ENCODE measurements around the gene CEP89.
"Not testable (repeated sequence)": the region's sequence is repeated elsewhere in the genome, so short reads cannot be mapped to it uniquely, and the experiment has no call there.

CEP89 gene

DNA sequence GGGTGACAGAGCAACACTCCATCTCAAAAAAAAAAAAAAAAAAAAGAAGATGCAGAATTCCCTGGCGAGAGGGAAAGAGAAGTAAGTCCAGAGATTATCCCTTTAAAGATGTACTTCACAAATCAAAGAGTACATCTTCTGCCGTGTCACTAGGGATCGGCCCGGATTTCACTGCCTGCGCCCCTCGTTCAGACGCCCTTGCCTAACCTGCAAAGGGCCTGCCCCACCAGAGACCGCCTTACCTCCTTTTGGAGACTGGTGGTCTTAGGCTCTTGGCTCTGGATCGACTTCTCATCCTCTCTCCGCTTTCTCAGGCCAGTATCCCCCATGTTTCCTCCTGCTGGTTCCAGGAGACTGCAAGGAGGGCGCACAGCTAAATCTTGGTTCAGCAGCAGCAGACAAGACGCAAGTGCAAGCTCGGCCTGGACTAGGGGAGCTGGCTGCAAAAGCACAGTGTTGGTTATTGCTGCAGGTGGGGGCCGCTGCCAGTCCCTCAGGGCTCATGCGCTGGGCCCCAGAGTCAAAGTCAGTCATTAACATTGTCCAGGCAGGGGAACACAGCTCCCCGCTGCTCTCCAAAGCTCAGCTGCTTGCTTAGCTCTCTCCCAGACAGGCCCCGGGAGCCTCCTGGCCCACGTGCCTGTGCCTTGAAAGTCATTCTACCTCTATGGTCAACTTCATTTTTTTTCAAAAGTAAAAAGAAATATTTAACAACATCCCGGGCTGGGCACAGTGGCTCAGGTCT lies 103.4 kb downstream of the CEP89 start:
- no peak for DNase-seq

DNA sequence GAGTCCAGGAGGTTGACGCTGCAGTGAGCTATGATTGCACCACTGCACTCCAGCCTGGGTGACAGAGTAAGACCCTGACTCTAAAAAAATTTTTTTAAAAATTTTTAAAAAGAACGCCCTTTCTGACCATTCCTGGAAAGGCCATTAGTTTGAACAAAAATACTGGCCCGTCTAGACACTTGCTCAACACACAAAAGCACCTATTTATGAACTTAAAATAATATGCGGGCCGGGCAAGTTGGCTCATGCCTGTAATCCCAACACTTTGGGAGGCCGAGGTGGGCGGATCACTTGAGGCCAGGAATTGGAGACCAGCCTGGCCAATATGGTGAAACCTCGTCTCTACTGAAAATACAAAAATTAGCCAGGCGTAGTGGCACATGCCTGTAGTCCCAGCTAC lies 104.3 kb downstream of the CEP89 start:
- not testable (repeated sequence) for DNase-seq

DNA sequence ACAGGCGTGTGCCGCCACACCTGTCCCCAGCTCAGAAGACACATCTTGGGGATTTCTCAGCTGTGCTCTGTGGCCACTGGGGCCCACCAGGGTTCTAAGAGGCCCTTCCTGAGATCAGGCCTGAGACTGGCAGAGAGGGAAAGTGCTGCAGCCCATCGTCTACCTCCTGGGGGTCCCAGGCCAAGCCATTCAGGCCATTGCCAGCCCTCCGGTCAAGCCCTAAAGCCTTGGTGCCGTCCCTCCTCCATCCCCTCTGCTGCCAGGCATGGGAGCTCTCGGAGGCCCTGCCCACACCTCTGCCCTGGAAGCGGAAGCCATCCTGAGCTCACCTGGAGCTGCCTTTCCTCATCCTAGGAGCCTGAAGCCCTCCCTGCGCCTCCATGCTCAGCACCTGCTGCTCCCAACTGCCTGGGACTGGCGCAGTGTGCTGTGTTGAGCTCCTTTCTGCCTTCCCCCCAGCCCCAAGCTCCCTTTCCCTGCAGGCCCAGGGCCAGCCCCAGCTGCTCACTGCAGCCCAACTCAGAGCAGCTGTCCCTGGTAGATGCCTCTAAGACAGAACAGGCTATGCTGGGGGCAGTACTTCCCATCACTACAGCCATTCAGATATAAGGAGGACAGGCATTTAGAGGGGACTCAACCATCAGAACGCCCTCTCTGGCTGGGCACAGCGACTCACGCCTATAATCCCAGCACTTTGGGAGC lies 105.0 kb downstream of the CEP89 start:
- DNase-seq: no peak

DNA sequence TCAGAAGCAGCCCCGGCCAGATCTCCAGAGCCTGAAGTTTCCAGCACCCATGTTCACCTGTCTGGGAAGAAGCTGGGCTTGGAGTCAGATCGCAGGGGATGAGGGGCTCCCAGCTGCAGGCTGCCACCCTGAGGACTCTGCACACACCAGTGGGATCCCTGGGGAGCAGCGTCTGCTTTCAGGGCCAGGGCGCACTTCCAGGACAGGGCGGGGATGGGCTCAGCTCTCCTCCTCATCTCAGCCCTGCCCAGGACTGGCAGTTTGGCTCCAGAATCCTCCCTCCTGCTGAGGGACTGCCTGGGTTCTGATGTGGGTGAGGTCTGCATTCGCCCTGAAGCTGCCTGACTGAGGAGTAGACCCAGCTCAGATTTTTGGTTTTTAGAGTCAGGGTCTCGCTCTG lies 105.7 kb downstream of the CEP89 start:
- DNase-seq: no peak

DNA sequence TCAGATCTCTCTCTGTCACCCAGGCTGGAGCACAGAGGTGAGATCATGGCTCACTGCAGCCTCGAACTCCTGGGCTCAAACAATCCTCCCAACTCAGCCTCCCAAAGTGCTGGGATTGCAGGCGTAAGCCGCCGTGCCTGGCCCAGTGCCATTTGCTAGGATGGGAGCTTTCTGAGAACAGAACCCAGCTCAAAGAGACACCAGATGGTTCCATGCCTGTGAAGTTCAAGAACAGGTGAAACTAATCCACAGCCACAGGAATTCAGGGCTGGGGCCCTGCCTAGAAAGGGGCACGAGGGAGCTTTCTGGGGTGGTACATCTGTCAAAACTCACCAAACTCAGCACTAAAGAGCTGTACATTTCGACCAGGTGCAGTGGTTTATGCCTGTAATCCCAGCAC lies 106.4 kb downstream of the CEP89 start:
- no peak for DNase-seq

DNA sequence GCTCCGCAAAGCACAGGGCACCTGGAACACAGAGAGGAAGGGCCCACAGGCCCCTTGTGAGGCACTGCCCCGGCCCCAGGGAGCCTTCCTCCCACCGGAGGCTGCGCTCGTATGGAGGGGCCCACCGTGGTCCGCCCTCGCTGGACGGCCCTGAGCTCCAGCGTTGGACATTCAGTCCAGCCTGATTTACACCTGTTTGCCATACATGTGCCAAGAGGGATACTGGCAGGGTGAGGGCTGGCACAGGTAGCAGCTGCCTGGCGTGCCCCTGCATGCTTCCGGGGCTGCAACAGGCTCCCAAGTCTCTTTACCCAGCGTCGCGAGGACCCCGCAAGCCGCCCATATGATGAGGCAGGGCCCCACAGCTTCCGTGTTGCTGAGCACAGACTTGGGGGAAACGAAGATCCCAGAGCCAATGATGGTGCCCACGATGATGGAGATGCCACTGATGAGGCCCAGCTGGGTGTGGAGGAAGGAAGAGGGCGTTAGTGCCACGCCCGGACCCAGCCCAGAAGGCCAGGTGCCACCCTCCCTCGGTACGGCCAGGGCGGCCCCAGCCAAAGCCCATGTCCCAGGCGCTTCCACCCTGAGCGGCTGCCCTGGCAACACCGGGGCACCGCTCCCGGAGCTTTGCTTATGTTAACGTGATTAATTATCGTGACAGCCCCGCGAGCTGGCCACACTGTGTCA lies 107.3 kb downstream of the CEP89 start:
- no peak for DNase-seq

DNA sequence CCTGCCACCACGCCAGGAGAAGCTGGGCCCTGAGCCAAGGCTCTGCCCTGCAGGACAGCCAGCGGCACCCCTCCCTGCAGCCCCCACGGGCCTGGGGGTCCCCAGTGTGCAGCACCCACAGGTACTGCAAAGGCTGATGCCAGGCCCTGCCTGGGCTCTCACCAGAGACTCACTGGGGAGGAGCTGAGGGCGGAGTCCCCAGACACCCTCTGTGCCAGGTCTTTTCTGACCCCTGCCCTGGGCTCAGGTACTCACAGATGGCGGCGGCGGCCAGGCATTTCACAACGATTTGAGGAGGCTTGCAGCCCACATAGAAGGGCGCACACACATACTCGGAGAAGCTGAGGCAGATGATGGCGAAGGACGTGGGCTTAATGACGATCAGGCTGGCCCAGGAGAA lies 107.9 kb downstream of the CEP89 start:
- no peak for DNase-seq

DNA sequence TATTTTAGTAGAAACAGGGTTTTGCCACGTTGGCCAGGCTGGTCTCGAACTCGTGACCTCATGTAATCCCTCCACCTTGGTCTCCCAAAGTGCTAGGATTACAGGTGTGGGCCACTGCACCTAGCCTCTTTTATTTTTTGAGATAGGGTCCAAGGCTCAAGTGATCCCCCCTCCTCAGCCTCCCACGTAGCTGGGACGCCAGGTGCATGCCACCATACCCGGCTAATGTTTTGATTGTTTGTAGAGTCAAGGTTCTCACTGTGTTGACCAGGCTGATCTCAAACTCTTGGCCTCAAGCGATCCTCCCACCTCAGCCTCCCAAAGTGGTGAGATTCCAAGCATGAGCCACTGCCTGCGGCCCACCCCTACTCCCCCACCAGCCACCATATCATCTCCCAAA lies 108.5 kb downstream of the CEP89 start:
- no peak for DNase-seq

DNA sequence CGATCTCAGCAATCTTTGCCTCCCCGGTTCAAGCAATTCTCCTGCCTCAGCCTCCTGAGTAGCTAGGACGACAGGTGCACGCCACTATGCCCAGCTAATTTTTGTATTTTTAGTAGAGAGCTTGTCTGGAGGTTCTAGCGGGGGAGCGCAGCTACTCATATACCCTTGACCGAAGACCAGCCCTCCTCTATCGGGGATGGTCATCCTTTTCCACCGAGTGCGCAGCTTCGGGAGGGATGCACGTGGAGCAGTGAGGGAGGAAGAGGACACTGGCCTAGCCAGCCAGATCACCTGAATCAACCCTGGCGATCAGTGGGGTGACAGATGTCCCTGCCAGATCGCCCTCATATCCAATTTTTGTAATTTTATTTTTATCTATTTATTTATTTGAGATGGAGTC lies 109.0 kb downstream of the CEP89 start:
- no peak for DNase-seq

DNA sequence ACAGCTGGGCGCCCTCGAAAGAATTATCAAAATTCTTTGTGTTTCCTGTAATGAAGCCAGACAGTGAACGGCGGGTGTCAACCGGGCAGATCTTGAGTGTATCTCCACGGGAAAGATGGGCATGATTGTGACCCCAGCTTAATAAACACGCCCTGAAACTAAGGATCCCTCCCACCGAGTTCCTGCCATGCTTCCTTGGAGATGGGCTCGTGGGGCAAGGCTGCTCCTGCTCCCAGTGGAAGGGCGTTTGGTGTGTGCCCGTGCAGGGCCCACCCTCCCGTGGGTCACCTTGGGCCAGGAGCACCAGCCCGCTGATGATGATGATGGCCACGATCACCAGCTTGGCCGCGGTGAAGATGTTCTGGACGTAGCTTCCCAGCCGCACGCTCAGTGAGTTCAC lies 109.6 kb downstream of the CEP89 start:
- DNase-seq: no peak

DNA sequence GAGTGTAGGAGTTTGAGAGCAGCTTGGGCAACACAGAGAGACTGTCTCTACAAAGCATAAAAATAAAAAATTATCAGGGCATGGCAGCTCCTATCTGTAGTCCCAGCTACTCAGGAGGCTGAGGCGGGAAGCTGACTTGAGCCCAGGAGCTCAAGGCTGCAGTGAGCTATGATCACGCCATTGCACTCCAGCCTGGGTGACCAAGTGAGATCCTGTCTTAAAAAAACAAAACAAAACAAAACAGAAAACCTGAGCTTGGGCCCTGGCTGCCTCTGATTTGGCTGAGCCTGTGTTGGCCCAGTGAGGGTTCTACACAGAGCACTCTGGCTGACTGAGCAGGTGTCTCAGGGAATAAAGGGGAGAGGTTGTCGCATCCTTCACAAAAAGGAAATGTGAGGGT lies 110.2 kb downstream of the CEP89 start:
- no peak for DNase-seq

DNA sequence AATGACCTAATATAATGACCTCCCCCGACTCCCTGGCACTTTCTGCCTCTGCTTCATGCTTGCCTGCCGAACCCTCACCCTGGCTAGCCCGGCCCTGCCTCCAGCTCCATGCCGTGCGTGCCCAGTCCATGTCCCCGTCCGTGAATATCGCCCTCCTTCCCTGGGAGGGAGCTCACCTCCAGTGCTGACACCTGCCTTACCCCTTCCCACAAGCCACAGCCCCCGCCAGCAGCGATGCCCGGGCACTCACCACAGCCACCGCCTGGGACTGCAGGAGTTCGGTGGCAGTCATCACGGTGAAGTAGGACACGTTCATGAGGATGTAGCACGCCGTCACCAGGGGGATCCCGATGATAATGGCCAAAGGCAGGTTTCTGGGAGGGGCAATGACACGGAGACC lies 112.2 kb downstream of the CEP89 start:
- DNase-seq: no peak

DNA sequence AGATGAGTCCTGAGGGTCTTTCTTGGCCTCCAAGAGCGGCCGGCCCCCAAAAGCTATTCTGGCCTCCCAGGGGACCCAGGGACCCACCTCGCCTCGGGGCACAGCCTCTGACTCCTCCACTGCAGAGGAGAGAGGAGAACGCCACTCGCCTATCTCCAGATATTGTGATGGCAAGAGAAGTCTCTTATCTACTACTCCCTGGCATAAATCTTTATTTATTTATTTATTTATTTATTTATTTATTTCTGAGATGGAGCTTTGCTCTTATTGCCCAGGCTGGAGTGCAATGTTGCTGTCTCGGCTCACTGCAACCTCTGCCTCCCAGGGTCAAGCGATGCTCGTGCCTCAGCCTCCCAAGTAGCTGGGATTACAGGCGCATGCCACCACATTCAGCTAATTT lies 113.2 kb downstream of the CEP89 start:
- DNase-seq: no peak

DNA sequence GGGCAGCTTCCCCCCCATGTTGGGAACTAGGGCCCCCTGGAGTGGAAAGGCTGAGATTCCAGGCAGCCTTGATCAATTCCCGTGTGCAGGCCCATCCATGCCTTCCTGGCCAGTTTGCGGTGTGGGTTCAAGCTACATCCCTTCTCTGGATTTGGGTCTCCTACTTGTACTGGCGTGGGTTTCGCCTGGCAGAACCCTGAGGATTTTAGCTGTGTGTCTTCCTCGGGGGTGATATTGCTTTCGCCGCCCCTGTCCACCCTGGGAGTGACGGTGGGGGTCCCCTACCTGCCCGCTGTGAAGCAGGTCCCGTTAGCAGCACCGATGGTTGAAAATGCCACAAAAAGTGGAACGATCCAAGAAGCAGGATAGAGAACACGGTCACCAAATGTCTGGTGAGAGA lies 113.6 kb downstream of the CEP89 start:
- no peak for DNase-seq

DNA sequence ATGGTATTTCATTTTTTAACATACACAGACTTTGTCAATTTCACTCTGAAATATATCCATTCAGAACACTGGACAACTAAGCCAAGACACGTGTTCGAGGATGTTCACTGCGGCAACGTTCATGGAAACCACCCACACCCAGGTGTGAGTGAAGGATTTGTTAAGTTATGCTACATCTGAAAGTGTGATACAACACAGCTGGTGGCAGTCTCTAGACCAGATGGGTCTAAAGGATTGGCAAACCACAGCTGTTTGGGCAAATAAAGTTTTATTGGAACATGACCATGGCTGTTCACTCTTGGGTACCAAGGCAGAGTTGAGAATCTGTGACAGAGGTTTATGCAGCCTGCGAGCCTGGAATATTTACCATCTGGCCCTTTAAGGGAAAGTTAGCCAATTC lies 114.2 kb downstream of the CEP89 start:
- DNase-seq: no peak

DNA sequence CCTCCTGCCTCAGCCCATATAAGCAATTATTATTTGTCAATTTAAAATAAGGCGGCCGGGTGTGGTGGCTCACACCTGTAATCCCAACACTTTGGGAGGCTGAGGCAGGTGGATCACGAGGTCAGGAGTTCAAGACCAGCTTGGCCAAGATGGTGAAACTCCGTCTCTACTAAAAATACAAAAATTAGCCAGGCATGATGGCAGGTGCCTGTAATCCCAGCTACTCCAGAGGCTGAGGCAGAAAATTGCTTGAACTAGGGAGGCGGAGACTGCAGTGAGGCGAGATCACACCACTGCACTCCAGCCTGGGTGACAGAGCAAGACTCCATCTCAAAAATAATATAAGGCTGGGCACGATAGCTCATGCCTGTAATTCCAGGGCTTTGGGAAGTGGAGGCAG lies 114.9 kb downstream of the CEP89 start:
- DNase-seq: not testable (repeated sequence)

DNA sequence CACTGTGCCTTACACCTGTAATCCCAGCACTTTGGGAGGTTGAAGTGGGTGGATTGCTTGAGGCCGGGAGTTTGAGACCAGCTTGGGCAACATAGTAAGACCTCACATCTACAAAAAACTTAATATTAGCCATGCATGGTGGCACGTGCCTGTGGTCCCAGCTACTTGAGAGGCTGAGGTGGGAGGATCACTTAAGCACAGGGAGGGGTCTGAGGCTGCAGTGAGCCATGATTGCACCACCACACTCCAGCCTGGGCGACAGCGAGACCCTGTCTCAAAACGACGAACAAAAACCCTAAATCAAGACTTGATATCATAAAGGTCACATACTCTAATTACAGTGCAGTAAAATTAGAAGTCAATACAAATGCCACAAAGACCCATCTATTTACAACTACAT lies 119.5 kb downstream of the CEP89 start:
- DNase-seq: no peak

DNA sequence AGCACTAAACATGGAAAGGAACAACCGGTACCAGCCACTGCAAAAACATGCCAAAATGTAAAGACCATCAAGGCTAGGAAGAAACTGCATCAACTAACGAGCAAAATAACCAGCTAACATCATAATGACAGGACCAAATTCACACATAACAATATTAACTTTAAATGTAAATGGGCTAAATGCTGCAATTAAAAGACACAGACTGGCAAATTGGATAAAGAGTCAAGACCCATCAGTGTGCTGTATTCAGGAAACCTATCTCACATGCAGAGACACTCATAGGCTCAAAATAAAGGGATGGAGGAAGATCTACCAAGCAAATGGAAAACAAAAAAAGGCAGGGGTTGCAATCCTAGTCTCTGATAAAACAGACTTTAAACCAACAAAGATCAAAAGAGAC lies 123.7 kb downstream of the CEP89 start:
- DNase-seq: not testable (repeated sequence)

DNA sequence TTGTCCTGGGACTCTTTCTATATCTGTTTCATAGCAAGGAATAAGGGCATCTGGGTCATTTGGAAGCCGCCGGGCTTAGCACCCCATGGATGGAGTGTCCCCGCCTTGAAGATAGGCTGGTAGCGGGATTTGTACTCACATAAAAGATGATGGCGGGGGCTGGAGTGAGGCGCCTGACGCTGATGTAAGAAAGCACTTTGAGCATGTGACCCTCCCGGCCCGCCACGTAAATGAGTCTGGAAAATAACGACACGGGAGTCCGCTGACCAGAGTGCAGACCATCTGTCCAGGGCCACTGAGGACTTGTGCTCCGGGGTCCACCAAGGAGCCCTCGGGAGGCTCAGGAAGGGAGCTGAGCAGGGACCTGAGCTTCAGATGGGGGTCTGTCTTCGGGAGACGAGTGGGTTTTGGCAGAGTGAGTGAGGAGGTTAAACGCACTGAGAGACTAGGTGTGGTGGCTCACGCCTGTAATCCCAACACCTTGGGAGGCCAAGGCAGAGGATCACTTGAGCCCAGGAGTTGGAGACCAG lies 128.0 kb downstream of the CEP89 start:
- DNase-seq: no peak

DNA sequence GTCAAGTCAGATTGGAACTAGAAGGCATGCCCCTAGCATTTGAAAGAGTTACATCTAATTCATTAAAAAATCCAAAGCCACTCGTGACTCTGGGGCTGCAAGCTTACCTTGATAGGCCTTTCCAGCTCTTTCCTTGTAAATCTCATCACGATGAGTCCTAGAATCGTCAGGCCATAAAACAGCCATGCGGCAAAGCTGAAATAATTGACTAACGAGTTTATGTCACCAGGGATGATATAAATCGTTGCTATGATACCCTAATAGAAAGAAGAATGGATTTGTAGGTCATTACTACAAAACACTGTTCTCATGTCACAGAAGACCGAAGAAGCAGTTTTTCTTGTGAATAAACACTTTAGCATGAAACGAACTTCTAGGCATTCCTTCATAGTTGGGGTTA lies 129.7 kb downstream of the CEP89 start:
- no peak for DNase-seq

DNA sequence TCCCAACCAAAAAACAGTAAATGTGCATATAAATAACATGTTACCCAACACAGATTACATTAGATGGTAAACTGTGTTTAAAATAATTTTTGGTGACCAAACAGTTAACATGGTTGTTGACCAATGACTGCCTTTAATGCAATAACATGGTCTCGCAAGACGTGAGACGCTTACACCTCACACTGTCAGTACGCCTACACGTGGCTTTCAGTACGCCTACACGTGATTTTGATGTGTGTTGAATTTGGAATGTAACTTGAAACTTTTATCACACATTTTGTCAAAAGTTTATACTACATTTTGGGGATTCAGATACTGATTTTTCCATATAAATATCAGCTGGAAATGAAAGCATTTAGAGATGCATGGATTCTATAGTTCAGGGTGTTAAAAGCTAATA lies 134.2 kb downstream of the CEP89 start:
- DNase-seq: no peak

DNA sequence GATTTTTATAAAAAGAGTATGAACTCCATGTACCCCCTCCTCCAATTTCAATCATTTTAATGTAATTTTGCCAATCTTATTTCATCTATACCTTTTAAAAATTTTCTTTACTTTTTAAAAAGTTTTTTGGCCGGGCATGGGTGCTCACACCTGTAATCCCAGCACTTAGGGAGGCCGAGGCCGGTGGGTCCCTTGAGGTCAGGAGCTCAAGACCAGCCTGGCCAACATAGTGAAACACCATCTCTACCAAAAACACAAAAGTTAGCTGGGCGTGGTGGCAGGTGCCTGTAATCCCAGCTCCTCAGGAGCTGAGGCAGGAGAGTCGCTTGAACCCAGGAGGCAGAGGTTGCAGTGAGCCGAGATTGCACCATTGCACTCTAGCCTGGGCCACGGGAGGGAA lies 138.4 kb downstream of the CEP89 start:
- not testable (repeated sequence) for DNase-seq

DNA sequence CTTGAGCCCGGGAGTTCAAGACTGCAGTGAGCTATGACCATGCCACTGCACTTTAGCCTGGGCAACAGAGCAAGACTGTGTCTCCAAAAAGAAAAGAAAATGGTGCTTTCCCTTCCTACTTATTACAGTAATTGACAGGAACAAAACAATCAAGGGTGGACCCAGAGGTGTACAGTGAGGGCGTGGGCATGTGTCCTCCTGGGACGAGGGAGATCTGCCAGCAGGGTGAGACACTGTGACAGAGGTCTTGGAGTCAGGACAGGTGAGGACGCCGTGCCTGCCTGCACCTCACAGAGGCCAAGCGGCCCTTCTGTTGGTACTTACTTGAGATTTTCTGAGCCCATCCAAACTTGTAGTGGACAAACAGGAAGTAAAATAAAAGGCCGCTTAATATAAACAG lies 138.9 kb downstream of the CEP89 start:
- not testable (repeated sequence) for DNase-seq

DNA sequence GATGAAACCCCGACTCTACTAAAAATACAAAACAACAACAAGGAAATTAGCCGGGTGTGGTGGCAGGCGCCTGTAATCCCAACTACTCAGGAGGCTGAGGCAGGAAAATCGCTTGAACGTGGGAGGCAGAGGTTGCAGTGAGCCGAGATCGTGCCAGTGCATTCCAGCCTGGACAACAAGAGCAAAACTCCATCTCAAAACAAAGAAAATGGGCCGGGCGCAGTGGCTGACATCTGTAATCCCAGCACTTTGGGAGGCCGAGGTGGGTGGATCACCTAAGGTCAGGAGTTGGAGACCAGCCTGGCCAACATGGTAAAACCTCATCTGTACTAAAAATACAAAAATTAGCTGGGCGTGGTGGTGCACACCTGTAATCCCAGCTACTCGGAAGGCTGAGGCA lies 139.7 kb downstream of the CEP89 start:
- DNase-seq: not testable (repeated sequence)

Data from NCI-H1436 treated with DMSO at 0.1 percent for 48 hours (cell line).